Ovary (tissue), 3 donors: ENCODE results near the gene OSBPL1A.
"Not testable (repeated sequence)": the region's sequence is repeated elsewhere in the genome, so short reads cannot be mapped to it uniquely, and the experiment has no call there.

Experiments
- POLR2A ChIP-seq: fragments of 450-650 bp; IDR thresholded peaks from one replicate; pipeline ENCODE4 v1.6.1; 2017; ENCODE audit warnings: antibody characterized with exemption, mild to moderate bottlenecking, moderate library complexity
- TF ChIP-seq, protein P1 (sequence below), 3 donors: fragments of 450-650 bp in 2 of 3; fragments of 200-600 bp in 1 of 3; IDR thresholded peaks; one replicate each; pipeline versions ENCODE4 v1.5.1 to v1.8.0; 2016 to 2022; ENCODE audit warnings: antibody characterized with exemption in 3 of 3, mild to moderate bottlenecking in 1 of 3
- donor health status: DM: no; HTN: no; CAD: no.

DNA sequence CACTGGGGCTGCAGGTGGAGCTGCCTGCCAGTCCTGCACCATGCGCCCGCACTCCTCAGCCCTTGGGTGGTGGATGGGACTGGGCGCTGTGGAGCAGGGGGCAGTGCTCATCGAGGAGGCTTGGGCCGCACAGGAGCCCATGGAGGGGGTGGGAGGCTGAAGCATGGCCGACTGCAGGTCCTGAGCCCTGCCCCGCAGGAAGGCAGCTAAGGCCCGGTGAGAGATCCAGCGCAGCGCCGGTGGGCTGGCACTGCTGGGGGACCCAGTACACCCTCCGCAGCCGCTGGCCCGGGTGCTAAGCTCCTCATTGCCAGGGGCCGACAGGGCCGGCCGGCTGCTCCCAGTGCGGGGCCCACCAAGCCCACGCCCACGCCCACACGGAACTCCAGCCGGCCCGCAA, 21.1 kb downstream of the OSBPL1A start:
- not testable (repeated sequence) for TF ChIP-seq POLR2A
- TF ChIP-seq, protein P1, sequence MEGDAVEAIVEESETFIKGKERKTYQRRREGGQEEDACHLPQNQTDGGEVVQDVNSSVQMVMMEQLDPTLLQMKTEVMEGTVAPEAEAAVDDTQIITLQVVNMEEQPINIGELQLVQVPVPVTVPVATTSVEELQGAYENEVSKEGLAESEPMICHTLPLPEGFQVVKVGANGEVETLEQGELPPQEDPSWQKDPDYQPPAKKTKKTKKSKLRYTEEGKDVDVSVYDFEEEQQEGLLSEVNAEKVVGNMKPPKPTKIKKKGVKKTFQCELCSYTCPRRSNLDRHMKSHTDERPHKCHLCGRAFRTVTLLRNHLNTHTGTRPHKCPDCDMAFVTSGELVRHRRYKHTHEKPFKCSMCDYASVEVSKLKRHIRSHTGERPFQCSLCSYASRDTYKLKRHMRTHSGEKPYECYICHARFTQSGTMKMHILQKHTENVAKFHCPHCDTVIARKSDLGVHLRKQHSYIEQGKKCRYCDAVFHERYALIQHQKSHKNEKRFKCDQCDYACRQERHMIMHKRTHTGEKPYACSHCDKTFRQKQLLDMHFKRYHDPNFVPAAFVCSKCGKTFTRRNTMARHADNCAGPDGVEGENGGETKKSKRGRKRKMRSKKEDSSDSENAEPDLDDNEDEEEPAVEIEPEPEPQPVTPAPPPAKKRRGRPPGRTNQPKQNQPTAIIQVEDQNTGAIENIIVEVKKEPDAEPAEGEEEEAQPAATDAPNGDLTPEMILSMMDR (IDR thresholded peaks at IDR 0.05), result not testable (repeated sequence)
